ENCODE results near the gene SPINK4.
A peak's percentile ranks its signal among the peaks of the same experiment; 100 is the strongest.

The SPINK4 gene

DNA sequence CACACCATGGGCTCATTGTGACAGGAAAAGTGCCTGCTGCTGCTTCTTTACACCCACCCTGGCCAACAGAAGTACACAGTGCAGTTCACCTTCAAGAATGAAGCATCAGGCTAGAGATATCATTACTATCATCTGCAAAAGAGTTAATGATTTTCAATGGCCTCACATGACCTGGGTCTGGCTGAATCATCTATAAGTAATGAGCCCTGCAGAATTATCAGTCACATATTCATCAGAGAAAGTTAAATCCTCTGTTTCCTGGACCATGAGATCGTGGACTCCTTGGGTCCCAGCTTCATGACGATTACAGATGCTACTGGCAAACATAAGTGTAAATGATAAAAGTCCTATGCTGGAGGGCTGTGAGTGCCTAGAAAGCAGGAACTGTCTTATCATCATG lies 16.3 kb downstream of the SPINK4 start:
- no peak for DNase-seq

DNA sequence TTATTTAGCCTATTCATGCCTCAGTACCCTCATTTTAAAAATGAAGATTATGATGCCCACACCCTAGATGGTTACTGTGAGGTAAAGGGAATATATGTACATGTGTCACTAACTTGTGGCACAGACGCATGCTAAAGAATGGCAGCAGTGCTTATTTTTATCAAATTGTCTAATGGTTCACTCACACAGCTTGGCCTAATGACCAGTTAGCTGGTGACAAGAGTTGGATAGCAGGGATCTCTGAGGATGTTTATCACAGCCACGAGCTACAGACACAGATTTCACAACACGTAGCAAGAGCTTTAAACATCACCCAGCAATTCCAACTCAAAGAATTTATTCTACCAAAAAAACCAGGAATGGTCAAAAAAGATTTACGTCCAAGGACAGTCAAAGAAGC lies 17.3 kb downstream of the SPINK4 start:
- DNase-seq, result no peak

DNA sequence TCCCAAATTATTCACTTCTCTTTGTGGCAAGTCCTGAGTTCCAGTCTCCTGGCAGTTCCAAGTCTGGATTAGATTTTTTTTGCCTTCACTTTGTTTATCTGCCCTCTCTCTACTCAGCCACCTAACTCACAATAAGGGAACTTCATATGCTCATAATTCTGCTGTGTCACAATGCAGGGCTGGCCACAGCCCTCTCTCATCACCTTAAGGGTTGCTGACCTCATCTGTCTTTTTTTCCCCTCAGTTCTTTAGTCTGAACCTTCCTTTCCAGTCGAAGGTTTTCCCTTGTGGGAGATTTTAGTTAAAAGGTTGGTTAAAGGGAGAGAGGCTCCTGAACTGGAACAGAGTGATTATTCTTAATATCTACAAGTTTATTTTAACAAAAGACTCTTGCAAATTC lies 20.4 kb downstream of the SPINK4 start:
- no peak for DNase-seq

DNA sequence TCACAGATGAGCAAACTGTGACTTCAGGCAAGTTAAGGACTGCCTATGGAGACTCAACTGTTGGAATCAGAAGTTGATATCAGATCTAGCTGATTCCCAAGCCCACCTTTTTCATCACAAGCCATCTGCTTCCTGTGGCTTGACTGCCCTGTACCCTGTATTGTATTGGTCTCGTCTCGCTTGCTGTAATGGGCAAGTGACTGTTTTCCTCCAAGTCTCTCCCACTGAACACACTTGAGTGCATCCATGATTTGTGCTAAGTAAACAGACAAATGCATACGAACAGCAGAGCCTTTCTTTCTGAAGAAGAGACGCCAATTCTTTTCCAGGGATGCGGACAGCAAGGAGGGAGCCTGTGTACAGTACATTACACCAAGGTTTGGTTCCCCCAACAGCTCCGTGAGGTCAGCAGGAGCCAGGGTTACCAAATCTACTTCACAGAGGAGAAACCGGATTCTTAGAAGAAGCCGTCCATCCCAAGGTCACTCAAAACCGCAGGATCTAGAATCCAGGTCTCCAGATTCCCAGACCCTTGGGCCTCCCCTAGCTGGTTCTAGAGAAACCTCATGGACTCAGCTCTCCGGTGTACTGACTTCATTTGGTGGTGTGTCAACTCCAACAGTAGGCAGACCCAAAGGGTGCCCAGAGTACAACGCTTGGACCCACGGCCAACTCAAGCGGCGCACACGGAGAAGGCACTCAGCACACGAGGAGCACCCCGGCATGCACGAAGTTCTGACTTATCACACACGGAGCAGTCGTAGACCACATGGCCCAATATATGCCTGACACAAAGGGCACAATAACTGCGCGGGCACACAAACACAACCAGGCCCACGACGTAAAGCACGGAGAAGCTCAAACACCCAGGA lies 23.4 kb downstream of the SPINK4 start:
- DNase-seq, result peak in 13 of 51 donors; percentile 14 to 60 (median 34)

DNA sequence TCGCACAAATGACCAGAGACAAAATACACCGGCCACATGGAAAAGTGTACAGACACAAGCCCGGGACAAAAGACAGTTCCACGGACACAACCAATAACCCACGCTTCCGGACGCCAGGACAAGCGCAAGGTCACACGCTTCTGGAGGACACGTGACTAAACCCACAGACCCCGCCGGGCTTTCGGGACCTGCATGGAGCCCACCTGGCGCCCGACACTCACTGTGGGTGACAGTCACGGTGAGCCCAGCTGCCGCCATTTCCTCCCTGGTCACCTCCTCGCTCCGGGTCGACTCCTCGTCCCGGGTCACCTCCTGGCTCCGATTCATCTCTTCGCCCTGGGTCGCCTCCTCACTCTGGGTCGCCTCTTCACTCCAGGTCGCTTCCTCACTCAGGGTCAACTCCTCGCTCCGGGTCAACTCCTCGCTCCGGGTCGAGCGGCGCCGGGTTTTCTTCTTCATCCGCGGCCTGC lies 24.1 kb downstream of the SPINK4 start:
- peak in 40 of 51 donors; percentile 25 to 78 (median 52) for DNase-seq

DNA sequence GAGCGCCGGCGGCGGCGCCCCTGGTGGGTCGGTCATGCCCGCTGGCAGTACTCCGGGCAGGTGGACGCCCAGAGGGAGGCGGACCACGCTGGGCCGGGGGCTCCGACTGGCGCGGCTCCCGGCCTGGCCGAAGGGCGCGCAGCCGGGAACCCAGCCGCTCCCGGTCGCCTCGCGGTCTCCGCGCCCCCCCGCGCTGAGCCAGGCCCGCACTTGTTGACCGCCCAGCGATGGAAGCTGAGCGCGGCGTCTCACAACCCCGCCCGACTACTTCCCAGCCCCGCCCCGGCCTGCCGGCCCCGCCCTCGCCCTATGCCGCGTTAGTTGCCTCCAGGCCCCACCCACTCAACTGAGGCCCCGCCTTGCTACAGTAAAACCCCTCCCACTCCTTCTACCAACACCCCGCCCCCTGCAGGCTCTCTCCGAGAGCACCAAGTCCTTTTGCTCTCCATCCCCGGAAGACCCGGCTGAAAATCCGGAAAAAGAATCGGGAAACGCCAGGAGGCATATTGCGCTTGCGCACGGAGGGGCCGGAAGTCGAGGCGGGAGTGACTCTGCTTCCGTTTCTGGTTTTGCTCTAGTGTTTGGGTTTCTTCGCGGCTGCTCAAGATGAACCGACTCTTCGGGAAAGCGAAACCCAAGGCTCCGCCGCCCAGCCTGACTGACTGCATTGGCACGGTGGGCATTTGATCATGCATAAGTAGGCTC lies 24.7 kb downstream of the SPINK4 start, which contains the start of the genes BAG1 and CHMP5:
Gene BAG1, minus strand, starts transcription at position 236 of the 705 bp plus-strand sequence.
Gene CHMP5, plus strand, starts transcription at position 577 of the 705 bp plus-strand sequence. Its CDS starts 30 bp downstream, at position 607.
- DNase-seq, result peak; percentile 76 to 100 (median 99)

DNA sequence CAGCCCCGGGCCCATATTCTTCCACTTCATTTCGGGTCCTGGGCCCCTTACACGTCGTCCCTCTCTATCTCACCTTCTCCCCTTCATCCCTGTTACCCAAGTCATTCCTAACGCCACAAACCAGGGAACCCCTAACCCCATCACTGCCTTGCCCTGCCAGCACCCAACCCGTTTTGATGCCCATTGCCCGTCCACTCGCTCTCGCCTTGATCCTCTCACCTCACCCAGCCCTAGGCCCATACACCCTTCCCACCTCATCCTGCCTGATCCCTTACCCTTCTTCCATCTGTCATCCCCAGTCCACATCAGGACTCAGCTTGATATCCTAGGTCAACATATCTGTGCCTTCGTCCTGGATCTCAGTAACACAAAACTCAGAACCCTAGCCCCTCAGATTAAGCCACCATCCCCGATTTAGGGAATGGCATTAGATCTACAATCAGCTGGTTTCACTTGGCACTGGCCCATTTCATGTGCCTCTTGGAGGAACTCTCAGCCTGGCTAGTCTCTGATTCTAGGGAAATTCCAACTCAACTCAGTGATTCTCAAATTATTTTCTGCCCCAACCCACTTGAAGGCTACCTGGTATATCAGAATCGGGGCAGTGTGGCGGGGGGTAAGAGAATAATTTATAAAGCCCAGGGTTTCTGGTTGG lies 25.4 kb downstream of the SPINK4 start:
- no peak for DNase-seq

DNA sequence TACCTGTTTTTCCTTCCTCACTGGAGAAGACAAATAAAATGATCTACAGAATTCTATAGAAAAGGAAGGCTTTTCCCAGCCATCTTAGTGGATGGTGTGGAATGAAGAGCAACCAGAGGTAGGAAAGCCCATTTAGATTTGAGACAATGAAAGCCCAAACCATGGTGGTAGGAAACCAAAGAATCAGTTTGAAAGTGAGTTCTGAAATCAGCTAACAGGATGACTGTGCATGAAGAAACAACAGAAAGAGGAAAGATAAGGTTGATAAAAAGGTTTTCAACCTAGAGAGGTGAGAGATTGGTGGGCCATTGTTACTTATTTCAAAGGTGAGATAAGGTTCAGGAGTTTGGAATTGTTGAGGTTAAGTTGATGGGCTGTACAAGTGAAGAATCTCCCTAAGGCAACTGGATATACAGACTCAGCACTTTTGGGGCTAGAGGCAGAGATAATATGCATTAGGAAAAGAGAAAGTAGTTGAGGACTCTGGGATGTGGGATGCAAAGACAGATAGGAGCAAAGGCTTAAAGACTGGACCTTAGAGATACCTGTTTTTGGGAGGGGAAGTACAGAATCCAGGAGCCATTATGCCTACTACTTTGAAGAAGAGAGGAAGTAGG lies 27.3 kb downstream of the SPINK4 start:
- DNase-seq, result no peak

DNA sequence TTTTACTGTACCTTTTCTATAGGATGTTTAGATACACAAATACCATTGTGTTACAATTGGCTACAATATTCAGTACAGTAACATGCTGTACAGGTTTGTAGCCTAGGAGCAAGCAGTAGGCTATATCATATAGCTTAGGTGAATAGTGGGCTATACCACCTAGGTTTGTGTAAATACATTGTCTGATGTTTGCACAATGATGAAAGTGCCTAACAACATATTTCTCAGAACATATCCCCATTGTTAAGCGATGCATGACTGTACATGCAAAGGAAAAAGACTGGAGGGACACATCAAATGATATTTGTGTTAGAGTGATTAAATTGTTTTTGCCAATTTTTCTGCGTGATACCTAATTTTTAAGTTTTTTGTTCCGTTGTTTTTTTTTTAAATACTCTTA lies 30.2 kb downstream of the SPINK4 start:
- DNase-seq, result no peak

DNA sequence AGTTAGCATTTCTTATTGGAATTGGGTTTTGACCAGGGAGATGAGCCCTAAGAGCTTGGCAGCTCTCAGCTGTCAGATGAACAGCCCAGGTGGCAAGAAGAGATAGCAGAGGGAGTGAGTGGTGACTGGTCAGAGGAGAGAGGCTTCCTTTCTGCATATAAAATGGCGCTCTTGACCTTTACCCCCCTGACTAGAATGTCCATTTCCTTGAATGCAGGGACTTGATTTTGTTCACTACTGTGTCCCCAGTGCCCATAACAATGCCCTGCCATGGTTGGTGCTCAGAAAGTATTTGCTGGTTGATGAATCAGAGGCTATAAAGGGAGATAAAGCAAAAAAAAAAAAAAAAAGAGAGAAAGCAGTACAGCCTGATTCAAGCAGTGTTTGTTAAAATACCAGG lies 32.1 kb downstream of the SPINK4 start:
- no peak for DNase-seq

DNA sequence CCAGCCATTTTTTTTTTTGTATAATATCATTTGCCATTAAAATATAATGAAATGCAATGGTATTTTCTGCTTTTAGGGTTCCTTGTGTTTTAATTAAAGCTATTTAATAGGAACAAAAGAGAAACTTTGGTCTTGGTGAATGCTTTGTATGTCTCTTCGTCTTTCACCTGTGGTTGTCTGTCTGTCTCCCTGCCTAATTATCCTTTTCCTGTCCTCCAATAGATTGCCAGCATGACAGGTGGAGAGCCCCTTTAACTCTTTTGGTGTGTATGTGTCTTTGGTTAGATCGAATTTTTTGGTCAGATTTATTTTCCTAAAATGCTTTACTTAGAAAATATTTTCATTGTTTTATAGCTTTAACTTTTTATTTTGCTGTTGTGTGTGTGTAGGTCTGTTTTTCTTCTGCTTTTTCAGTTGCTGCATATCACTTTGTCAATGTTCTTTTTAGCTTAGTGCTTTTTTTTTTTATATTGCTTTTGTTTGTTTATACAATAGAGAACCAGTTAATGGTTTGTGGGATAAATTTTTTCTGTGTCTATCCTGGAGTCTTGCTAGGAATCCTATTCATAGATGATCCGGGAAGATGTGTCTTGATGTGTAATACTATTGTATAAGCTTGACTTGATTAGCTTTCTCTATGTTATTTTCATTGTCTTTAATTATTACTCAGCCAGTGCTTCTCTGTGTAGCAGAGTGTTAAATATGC lies 33.5 kb downstream of the SPINK4 start:
- DNase-seq, result no peak

DNA sequence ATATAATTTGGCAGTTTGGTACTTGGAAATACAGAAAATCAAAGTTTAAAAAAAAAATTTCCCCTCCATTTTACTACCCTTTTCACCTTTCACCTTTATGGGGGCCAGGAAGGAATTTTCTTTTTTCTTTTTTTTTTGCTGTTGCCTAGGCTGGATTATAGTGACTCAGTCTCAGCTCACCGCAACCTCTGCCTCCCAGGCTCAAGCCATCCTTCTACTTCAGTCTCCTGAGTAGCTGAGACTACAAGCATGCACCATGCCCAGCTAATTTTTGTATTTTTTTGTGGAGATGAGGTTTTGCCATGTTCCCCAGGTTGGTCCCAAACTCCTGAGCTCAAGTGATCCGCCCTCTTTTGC lies 34.0 kb downstream of the SPINK4 start:
- DNase-seq, result no peak

DNA sequence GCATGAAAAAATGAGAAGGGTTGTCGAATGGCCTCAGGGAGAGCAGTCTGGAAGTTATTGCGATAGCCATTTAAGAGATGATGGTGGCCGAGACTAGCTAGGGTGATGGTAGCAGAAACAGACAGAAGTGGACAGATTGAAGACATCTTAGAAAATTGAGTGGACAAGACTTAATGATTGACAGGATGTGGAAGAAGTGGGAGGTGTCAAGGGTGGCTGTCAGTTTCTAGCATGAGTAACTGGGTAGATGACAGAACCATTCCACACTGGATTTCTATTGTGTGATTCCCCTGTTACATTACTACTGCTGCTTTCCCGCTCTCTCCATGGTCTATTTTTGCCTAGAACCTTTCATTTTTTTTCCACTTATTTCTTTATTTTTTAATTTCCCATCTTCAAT lies 37.5 kb downstream of the SPINK4 start:
- DNase-seq, result no peak

DNA sequence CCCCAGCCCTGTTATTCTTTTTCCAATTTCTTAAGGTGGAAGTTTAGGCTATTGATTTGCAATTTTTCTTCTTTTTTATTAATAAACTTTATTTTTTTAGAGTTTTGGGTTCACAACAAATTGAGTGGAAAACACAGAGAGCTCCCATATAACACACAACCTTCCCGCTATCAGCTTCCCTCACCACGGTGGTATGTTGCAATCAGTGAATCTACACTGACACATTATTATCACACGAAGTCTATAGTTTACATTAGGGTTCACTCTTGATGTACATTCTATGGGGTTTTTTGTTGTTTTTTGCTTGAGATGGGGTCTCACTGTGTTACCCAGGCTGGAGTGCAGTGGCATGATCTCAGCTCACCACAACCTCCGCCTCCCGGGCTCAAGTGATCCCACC lies 45.5 kb downstream of the SPINK4 start:
- no peak for DNase-seq

DNA sequence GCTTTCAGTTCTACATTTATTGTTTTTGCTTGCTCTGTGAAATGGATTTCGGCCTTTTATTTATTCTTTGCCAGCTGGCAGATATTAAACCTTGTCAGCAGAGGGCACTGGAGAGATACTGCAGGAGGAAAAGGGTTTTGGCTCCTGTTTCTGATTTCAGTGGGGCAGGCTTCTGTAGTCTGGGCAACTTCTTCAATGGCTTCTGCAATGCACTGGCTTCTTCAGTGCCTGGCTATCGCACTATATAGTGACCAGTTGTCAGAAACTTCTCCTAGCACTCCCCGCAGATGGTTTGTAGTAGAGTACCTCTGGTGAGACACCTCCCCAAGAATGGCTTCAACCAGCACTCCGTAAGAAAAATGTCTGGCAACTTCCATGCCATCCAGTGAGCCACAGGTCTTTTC lies 47.1 kb downstream of the SPINK4 start:
- peak in 23 of 51 donors; percentile 4 to 51 (median 22) for DNase-seq

DNA sequence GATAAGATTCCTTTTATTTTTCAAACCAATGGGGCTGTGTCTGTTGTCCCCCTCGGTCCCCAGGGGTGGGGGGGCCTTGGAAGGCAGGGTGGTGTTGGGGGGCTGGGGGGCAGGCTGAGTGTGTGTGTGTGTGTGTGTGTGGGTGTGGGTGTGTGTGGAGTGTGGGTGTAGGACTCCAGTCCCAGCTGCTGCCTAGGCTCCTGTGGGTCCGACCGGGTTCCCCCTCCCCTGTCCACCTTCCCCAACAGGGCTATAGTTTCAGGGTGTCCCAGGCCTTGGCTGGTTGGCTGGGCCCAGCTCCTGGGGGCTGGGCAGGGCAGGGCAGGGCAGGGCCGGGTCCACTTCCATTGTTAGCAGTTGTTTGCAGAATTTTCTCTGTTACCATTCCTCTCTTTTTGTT lies 48.3 kb downstream of the SPINK4 start:
- no peak for DNase-seq

DNA sequence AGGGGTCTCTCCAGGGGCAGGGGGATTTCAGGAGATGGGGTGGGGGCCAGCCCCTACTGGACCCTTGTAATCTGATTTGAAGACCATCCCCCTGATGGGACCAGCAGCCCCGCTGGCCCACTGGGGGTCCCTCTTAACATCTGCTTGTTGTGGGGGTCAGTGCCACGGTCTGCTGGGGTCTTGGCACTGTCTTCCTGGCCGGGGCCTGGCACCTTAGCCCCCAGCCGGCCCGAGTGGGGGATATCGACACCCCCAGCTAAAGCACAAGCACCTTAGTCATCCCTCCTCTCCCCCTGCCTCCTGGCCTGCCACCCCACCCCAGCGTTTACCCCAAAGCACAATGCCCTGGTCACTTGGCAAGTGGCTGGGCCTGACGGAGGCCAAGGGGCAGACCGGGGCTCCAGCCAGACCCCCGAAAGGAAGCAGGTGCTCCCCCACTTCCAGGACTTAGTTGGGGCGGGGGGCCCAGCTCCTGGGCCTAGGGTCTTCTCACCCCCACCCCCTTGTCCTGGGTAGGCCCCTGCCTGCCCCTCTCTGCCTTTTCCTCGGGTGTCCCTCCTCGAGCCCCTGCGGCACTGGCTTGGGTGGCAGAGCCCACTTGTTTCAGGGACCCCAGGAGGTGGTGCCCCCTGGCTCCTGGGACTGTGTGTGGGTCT lies 49.0 kb downstream of the SPINK4 start:
- peak in 2 of 51 donors; percentile 1 to 5 for DNase-seq

DNA sequence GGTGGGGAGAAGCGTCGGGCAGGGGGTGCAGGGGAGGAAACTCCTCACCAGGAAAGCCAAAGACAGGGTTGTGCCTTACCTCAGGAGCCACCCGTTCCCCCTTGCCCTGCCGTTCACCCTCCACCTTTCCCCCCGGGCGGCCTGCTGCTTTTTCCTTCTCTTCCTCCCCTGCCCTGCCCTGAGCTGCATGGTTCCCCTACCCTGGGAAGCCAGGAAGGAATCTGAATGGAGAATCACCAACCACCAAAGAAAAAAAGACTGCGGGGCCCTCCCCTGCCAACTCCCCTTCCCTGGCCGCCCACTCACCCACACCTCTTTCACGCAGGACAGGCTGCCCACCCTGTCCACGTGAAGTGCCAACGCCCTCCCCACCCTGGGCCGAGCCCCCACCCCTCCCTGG lies 49.5 kb downstream of the SPINK4 start:
- peak in 3 of 51 donors; percentile 4 to 55 (median 8) for DNase-seq

DNA sequence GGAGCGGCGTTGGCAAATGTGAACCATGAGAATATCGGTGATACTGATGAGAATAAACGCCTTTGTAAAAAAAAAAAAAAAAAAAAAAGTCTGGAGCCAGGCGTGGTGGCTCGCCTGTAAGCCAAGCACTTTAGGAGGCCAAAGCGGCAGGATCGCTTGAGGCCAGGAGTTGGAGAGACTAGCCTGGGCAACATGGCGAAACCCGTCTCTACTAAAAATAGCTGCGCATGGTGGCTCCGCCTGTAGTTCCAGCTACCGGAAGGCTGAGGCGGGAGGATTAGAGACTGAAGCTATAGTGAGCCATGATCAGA lies 49.9 kb downstream of the SPINK4 start:
- DNase-seq, result peak in 2 of 51 donors; percentile 65 to 81

DNA sequence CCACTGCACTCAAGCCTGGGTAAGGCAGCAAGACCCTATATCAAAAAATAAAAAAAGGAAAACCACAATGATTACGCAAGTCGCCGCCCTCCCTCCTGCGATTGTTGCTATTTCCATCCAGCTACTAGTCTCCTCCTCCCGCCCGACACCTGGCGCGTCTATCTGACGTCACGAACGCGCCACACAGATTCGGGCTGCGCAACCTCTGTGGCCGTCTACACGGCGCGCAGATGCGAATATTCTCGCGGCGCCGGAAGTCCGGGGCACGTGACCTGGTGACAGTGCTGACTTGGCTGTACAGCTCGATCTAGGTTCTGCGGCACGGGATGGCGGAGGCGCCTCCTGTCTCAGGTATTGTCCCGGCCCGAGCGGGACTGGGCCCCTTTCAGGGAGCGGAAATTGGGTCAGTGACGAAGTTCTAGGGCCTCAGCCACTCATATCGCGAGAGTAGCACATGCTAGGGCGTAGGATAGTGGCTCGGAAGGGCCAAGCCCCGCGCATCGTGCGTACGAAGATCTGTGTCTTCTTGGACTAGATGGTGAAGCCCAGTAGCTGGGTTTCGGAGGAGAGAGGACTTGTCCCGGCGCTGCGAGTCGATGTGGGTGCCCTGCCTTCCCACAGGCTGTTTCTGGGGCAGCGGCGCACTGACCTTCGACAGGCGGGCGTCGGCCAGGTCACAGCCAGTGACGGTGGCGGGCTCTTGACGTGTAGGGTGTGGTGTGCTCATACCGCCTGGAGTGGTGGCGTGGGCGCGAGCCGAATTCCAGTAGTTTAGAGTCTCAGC lies 50.5 kb downstream of the SPINK4 start, which contains the start of gene NFX1:
Gene NFX1, plus strand, starts transcription at position 270 of the 784 bp plus-strand sequence. Its CDS starts 57 bp downstream, at position 327.
- DNase-seq, result peak; percentile 82 to 99 (median 93)

Data from hypothalamus (tissue), 51 donors.